Neural cell (in vitro differentiated cells): ENCODE measurements around the gene EIF3I.

Experiments used
- CTCF ChIP-seq: fragments of 450-650 bp; IDR thresholded peaks from 2 replicates; pipeline ENCODE4 v1.5.1; 2014; ENCODE audit warnings: antibody characterized with exemption, mild to moderate bottlenecking, moderate library complexity; ENCODE audit not compliant: poor library complexity, severe bottlenecking
- EP300 ChIP-seq: fragments of 450-650 bp; conservative IDR thresholded peaks from 2 replicates; pipeline ENCODE4 v1.6.1; 2014; ENCODE audit warnings: antibody characterized with exemption, mild to moderate bottlenecking, moderate library complexity; ENCODE audit not compliant: poor library complexity, severe bottlenecking
- EZH2 ChIP-seq: fragments of 200-600, 300-800 bp; shearing (Covaris generic), sonication (generic); IDR thresholded peaks from 2 replicates; pipeline ENCODE4 v1.6.1; 2014; ENCODE audit warnings: antibody characterized with exemption, low read length, borderline replicate concordance, mild to moderate bottlenecking; ENCODE audit not compliant: insufficient read depth, poor library complexity, severe bottlenecking
- MXI1 ChIP-seq: fragments of 450-650 bp; conservative IDR thresholded peaks from 2 replicates; pipeline ENCODE4 v1.6.1; 2014; ENCODE audit warnings: antibody characterized with exemption, mild to moderate bottlenecking; ENCODE audit not compliant: poor library complexity, severe bottlenecking
- POLR2AphosphoS5 ChIP-seq: IDR thresholded peaks from 2 replicates; pipeline ENCODE4 v1.6.1; 2012
- RAD21 ChIP-seq: fragments of 450-650 bp; conservative IDR thresholded peaks from 2 replicates; pipeline ENCODE4 v1.6.1; 2014; ENCODE audit warnings: antibody characterized with exemption, mild to moderate bottlenecking, moderate library complexity
- REST ChIP-seq: IDR thresholded peaks from 2 replicates; pipeline ENCODE4 v1.6.1; 2012; ENCODE audit warnings: borderline replicate concordance
- SMC3 ChIP-seq: fragments of 450-650 bp; conservative IDR thresholded peaks from 2 replicates; pipeline ENCODE4 v1.6.1; 2014; ENCODE audit warnings: antibody characterized with exemption, mild to moderate bottlenecking, moderate library complexity; ENCODE audit not compliant: poor library complexity
- TAF1 ChIP-seq: IDR thresholded peaks from 2 replicates; pipeline ENCODE4 v1.6.1; 2012; ENCODE audit warnings: low read depth

GRCh38 chr1:32274646-32275340 is 52.6 kb downstream of the EIF3I start:
- no peak for TF ChIP-seq RAD21
- TF ChIP-seq CTCF = no peak
- TF ChIP-seq POLR2AphosphoS5 = no peak
- TF ChIP-seq TAF1 = no peak
- no peak for TF ChIP-seq REST
- no peak for TF ChIP-seq EZH2
- TF ChIP-seq EP300 = no peak
- TF ChIP-seq MXI1 = no peak
- no peak for TF ChIP-seq SMC3
